Neural progenitor cell (in vitro differentiated cells): ENCODE measurements around the gene RABGGTA. TPM values are rescaled to one million over a fixed set of nuclear protein-coding genes. Genes with fewer than 3 reads are reported as not detected.

ENCODE experiments used
- DNase-seq: peaks from one replicate; pipeline ENCODE4 v3.0.0-alpha.2; 2016; ENCODE audit warnings: low spot score
- H2AFZ ChIP-seq: fragments of 200-600 bp; sonication (generic); replicated peaks from 2 replicates; pipeline ENCODE4 v1.6.1; 2016; ENCODE audit warnings: antibody characterized with exemption
- H3F3A ChIP-seq: fragments of 200-600 bp; sonication (generic); 2 replicates; pipeline ENCODE4 v1.6.1; 2016; ENCODE audit warnings: antibody characterized with exemption, low read depth
- H3K27ac ChIP-seq: fragments of 200-600 bp; sonication (generic); 2 replicates; pipeline ENCODE4 v1.5.1; 2016; ENCODE audit warnings: mild to moderate bottlenecking
- H3K27me3 ChIP-seq: fragments of 200-600 bp; sonication (generic); 2 replicates; pipeline ENCODE4 v1.6.1; 2016; ENCODE audit warnings: mild to moderate bottlenecking, moderate library complexity
- H3K36me3 ChIP-seq: fragments of 200-600 bp; sonication (generic); 2 replicates; pipeline ENCODE4 v1.5.1; 2016
- H3K4me1 ChIP-seq: fragments of 200-600 bp; sonication (generic); 2 replicates; pipeline ENCODE4 v1.6.1; 2016; ENCODE audit warnings: mixed run types
- H3K4me2 ChIP-seq: fragments of 200-600 bp; sonication (generic); 2 replicates; pipeline ENCODE4 v1.6.1; 2016
- H3K4me3 ChIP-seq: fragments of 200-600 bp; sonication (generic); 2 replicates; pipeline ENCODE4 v1.5.1; 2016
- H3K79me2 ChIP-seq: fragments of 200-600 bp; sonication (generic); 2 replicates; pipeline ENCODE4 v1.6.1; 2016; ENCODE audit warnings: low read depth
- H3K9ac ChIP-seq: fragments of 200-600 bp; sonication (generic); 2 replicates; pipeline ENCODE4 v1.6.1; 2016
- H3K9me3 ChIP-seq: fragments of 200-600 bp; sonication (generic); 2 replicates; pipeline ENCODE4 v1.5.1; 2016; ENCODE audit warnings: low read depth
- H4K20me1 ChIP-seq: fragments of 200-600 bp; sonication (generic); 2 replicates; pipeline ENCODE4 v1.6.1; 2016; ENCODE audit warnings: low read depth
- H3K27ac Mint-ChIP-seq: 3 replicates; pipeline ENCODE4 v1.8.0; 2021; ENCODE audit warnings: mixed read lengths
- H3K27me3 Mint-ChIP-seq: 2 replicates; pipeline ENCODE4 v1.8.0; 2022; ENCODE audit warnings: low read depth, mild to moderate bottlenecking, inconsistent platforms, moderate library complexity, mixed read lengths; ENCODE audit not compliant: insufficient read depth
- H3K36me3 Mint-ChIP-seq: 3 replicates; pipeline ENCODE4 v1.8.0; 2021; ENCODE audit warnings: mixed read lengths
- H3K4me1 Mint-ChIP-seq: 3 replicates; pipeline ENCODE4 v1.8.0; 2021; ENCODE audit warnings: mixed read lengths
- H3K4me3 Mint-ChIP-seq: 3 replicates; pipeline ENCODE4 v1.8.0; 2021; ENCODE audit warnings: mild to moderate bottlenecking, moderate library complexity, mixed read lengths
- H3K9me3 Mint-ChIP-seq: 3 replicates; pipeline ENCODE4 v1.8.0; 2020; ENCODE audit warnings: mixed read lengths
- CTCF ChIP-seq: fragments of 200-600 bp; sonication (generic); IDR thresholded peaks from 2 replicates; pipeline ENCODE4 v1.5.1; 2017; ENCODE audit warnings: antibody characterized with exemption, mild to moderate bottlenecking
- EZH2 ChIP-seq: fragments of 200-600 bp; sonication (generic); IDR thresholded peaks from 2 replicates; pipeline ENCODE4 v1.6.1; 2017; ENCODE audit warnings: antibody characterized with exemption, mild to moderate bottlenecking, moderate library complexity
- EZH2phosphoT487 ChIP-seq: fragments of 200-600 bp; sonication (generic); IDR thresholded peaks from 2 replicates; pipeline ENCODE4 v1.6.1; 2017; ENCODE audit warnings: antibody characterized with exemption
- total RNA-seq: library from RNA; depleted of rRNA; stranded (reverse); fragments of >200 nt; gene quantifications from 2 replicates; pipeline ENCODE4 v1.2.3, GENCODE V29; 2015; ENCODE audit warnings: low replicate concordance

The RABGGTA gene
- total RNA-seq, 1 donor from 2014 or later = 7.1 TPM

- no peak for DNase-seq
- Mint-ChIP-seq H3K27me3 (peaks cover 8% of the 10 kb centered on the region), H3K9me3 (no peaks in the 10 kb centered on the region), H3K4me3 (no peak overlapping the region), H3K4me1 (peaks cover 11% of the 10 kb centered on the region), H3K27ac (peak overlapping the region; percentile 6), H3K36me3 (no peaks in the 10 kb centered on the region)
- Histone ChIP-seq H3K9me3 (no peaks in the 10 kb centered on the region), H3F3A (peaks cover 10% of the 10 kb centered on the region), H3K4me1 (peaks cover 6% of the 10 kb centered on the region), H3K27me3 (no peaks in the 10 kb centered on the region), H3K36me3 (no peaks in the 10 kb centered on the region), H3K4me3 (no peak overlapping the region), H3K9ac (no peak overlapping the region), H3K27ac (no peak overlapping the region), H3K4me2 (no peak overlapping the region), H3K79me2 (peaks cover 5% of the 10 kb centered on the region), H4K20me1 (no peaks in the 10 kb centered on the region), H2AFZ (no peak overlapping the region)
- TF ChIP-seq EZH2phosphoT487 = no peak
- no peak for TF ChIP-seq CTCF
- no peak for TF ChIP-seq EZH2
Measured at GRCh38 chr14:24267516-24267915, 3.9 kb downstream of the RABGGTA start.

- Histone ChIP-seq H3K36me3 (no peaks in the 10 kb centered on the region), H4K20me1 (no peaks in the 10 kb centered on the region)
- H3K27ac Mint-ChIP-seq = peak overlapping the region; percentile 72
Measured at GRCh38 chr14:24266344-24267244, 4.8 kb downstream of the RABGGTA start.

GRCh38 chr14:24264298-24264697, 7.1 kb downstream of the RABGGTA start:
- H2AFZ ChIP-seq = no peak overlapping the region
- no peaks in the 10 kb centered on the region for H3F3A ChIP-seq
- H3K4me2 ChIP-seq = no peak overlapping the region
- Mint-ChIP-seq H3K27ac (peak overlapping the region; percentile 79), H3K4me3 (no peak overlapping the region), H3K27me3 (peaks cover 5% of the 10 kb centered on the region), H3K9me3 (no peaks in the 10 kb centered on the region), H3K36me3 (no peaks in the 10 kb centered on the region), H3K4me1 (no peaks in the 10 kb centered on the region)
- no peaks in the 10 kb centered on the region for H4K20me1 ChIP-seq
- no peaks in the 10 kb centered on the region for H3K36me3 ChIP-seq
- H3K9ac ChIP-seq = peak overlapping the region; percentile 32
- H3K27ac ChIP-seq = no peak overlapping the region
- no peaks in the 10 kb centered on the region for H3K9me3 ChIP-seq
- no peak for DNase-seq
- no peaks in the 10 kb centered on the region for H3K4me1 ChIP-seq
- no peaks in the 10 kb centered on the region for H3K79me2 ChIP-seq
- TF ChIP-seq EZH2phosphoT487 (no peak), CTCF (no peak), EZH2 (no peak)
- H3K4me3 ChIP-seq = no peak overlapping the region
- H3K27me3 ChIP-seq = no peaks in the 10 kb centered on the region

More at GRCh38 chr14:24266344-24267244, 4.8 kb downstream of the RABGGTA start:
- H3K79me2 ChIP-seq = no peaks in the 10 kb centered on the region
- Mint-ChIP-seq H3K36me3 (no peaks in the 10 kb centered on the region), H3K4me3 (no peak overlapping the region), H3K9me3 (no peaks in the 10 kb centered on the region), H3K27me3 (peaks cover 8% of the 10 kb centered on the region), H3K4me1 (peaks cover 4% of the 10 kb centered on the region)
- no peaks in the 10 kb centered on the region for H3K9me3 ChIP-seq
- no peak overlapping the region for H2AFZ ChIP-seq
- H3K4me1 ChIP-seq = no peaks in the 10 kb centered on the region
- no peaks in the 10 kb centered on the region for H3K27me3 ChIP-seq
- no peak overlapping the region for H3K4me2 ChIP-seq
- no peak for DNase-seq
- H3K27ac ChIP-seq = no peak overlapping the region
- no peak for TF ChIP-seq EZH2
- TF ChIP-seq EZH2phosphoT487 = no peak
- H3F3A ChIP-seq = peaks cover 10% of the 10 kb centered on the region
- no peak overlapping the region for H3K9ac ChIP-seq
- no peak overlapping the region for H3K4me3 ChIP-seq

GRCh38 chr14:24263848-24264247, 7.5 kb downstream of the RABGGTA start:
- H3F3A ChIP-seq = no peaks in the 10 kb centered on the region
- Mint-ChIP-seq H3K27ac (no peak overlapping the region), H3K4me3 (no peak overlapping the region), H3K27me3 (peaks cover 5% of the 10 kb centered on the region), H3K36me3 (no peaks in the 10 kb centered on the region), H3K4me1 (no peaks in the 10 kb centered on the region), H3K9me3 (no peaks in the 10 kb centered on the region)
- no peak overlapping the region for H3K27ac ChIP-seq
- H3K4me2 ChIP-seq = no peak overlapping the region
- no peak overlapping the region for H3K4me3 ChIP-seq
- no peaks in the 10 kb centered on the region for H3K79me2 ChIP-seq
- no peak overlapping the region for H2AFZ ChIP-seq
- H3K9ac ChIP-seq = peak overlapping the region; percentile 32
- TF ChIP-seq CTCF (no peak), EZH2phosphoT487 (no peak), EZH2 (no peak)
- no peaks in the 10 kb centered on the region for H4K20me1 ChIP-seq
- no peak for DNase-seq
- H3K9me3 ChIP-seq = no peaks in the 10 kb centered on the region
- no peaks in the 10 kb centered on the region for H3K36me3 ChIP-seq
- no peaks in the 10 kb centered on the region for H3K27me3 ChIP-seq
- H3K4me1 ChIP-seq = no peaks in the 10 kb centered on the region
